Skeletal muscle tissue (tissue), 4 donors: ENCODE data around the gene ZFP36L2. TPM values are rescaled to one million over a fixed set of nuclear protein-coding genes. Genes with fewer than 3 reads are reported as not detected.

Source experiments
- H3K27ac ChIP-seq: one replicate; pipeline ENCODE4 v1.7.0; 2013; ENCODE audit warnings: mild to moderate bottlenecking, low read depth, low read length, inconsistent platforms
- H3K27me3 ChIP-seq, 3 donors: one replicate each; pipeline ENCODE4 v1.7.0; 2013; ENCODE audit warnings: low read length in 3 of 3; ENCODE audit not compliant: control insufficient read depth in 3 of 3, insufficient read depth in 3 of 3
- H3K36me3 ChIP-seq, 3 donors: one replicate each; pipeline ENCODE4 v1.7.0; 2013; ENCODE audit warnings: low read length in 3 of 3; ENCODE audit not compliant: control insufficient read depth in 3 of 3, insufficient read depth in 3 of 3
- H3K4me1 ChIP-seq, 3 donors: one replicate each; pipeline ENCODE4 v1.7.0; 2013; ENCODE audit warnings: low read length in 3 of 3, mild to moderate bottlenecking in 3 of 3; ENCODE audit not compliant: control insufficient read depth in 3 of 3, insufficient read depth in 3 of 3
- H3K4me3 ChIP-seq, 3 donors: one replicate each; pipeline ENCODE4 v1.7.0; 2013; ENCODE audit warnings: low read length in 3 of 3
- H3K9ac ChIP-seq, 3 donors: one replicate each; pipeline ENCODE4 v1.7.0; 2013; ENCODE audit warnings: low read length in 3 of 3, mild to moderate bottlenecking in 3 of 3, moderate library complexity in 2 of 3, low read depth in 1 of 3
- H3K9me3 ChIP-seq, 3 donors: one replicate each; pipeline ENCODE4 v1.7.0; 2013; ENCODE audit warnings: low read length in 3 of 3; ENCODE audit not compliant: control insufficient read depth in 3 of 3
- total RNA-seq: library from RNA; depleted of rRNA; stranded (reverse); fragments of >200 nt; gene quantifications from one replicate; pipeline ENCODE4 v1.2.3, GENCODE V29; 2014
- donor health status: Osteomylitis.

The ZFP36L2 gene
- total RNA-seq, 1 donor from 2014 or later, result 14.1 TPM

DNA sequence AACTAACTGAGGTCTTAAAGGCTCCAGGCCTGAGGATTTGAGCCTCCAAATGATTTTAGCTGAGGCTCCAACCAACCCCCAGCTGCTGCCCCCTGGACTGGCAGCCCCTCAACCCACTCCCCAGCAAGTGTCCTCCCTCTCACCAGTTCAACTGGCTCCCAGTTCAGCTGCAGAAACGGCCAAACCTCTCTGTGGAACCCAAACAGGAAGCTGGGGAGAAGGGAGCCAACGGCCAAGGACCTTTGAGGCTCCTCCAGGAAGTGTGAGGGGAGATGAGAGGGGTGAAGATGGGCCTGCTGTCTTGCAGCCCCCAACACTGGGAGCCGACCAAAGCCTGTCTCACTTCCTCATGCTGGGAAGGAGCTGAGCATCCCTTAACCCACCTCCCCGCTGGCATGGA, 24.9 kb downstream of the ZFP36L2 start:
- Histone ChIP-seq H3K36me3 (no peaks in the 10 kb centered on the region), H3K27me3 (no peaks in the 10 kb centered on the region), H3K27ac (no peak overlapping the region), H3K4me3 (no peak overlapping the region), H3K4me1 (no peaks in the 10 kb centered on the region), H3K9me3 (no peaks in the 10 kb centered on the region), H3K9ac (no peak overlapping the region)

DNA sequence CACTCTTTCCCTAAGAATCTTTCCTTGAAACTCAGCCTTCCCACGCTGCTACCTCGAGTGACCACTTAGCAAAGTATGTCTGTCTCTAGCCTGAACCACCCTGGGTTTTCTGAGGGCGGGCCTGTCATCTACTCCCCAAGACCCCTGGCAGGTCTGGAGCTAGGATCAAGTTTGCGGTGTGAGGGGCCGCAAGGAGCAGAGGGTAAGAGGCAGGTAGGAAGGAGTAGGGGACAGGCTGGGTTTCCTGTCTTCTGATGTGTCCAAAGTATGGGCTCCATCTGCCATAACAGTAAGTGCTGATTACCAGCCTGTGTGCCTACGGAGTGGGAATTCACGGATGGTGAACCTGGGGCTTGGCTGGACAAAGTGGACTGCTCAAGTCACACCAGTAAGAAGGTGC, 25.4 kb downstream of the ZFP36L2 start:
- H3K36me3 ChIP-seq, result no peaks in the 10 kb centered on the region
- no peak overlapping the region for H3K4me3 ChIP-seq
- H3K9ac ChIP-seq, result no peak overlapping the region
- no peaks in the 10 kb centered on the region for H3K27me3 ChIP-seq
- H3K27ac ChIP-seq, result no peak overlapping the region
- no peaks in the 10 kb centered on the region for H3K9me3 ChIP-seq
- no peaks in the 10 kb centered on the region for H3K4me1 ChIP-seq

DNA sequence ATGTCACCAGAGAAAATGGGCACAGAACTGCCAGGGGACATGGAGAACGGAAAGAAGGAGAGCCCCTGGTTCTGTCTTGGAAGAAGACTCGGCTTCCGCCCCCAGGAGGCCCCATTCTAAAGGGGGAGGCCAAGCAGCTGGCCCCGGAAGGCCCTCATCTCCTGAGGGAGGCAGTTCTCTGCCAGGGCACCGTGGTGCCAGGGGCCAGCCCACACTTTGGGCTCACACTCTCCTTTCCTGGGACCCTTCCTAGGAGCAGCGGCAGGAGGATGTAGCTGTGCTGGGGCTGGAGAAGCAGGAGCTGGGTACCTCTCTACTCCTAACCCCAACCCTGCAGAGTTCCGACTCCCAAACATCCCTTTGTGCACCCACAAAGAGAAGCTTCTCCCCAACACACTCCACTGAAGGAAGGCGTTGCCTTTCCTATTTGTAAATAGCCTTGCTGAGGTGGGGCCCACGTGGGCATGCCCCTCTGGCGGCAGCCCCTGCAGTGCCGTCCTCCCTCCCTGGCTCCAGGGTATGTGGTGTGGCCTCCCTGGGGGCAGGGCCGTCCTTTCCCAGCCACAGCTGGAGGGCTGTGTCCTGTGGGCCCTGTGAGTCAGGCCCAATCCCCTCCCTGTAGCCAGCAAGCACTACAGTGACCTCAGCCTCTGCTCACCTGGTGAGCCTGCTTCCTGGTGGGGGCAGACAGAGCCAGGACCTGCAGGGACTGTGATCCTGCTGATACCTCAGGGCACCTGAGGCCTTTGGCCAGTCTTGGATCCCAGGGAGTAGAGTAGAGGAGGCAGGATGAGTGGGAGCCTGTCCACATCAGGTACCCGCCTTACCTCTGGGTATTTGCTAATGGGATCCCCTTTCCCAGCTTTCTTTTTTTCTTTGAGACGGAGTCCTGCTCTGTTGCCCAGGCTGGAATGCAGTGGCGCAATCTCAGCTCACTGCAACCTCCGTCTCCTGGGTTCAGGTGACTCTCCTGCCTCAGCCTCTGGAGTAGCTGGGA, 26.6 kb downstream of the ZFP36L2 start:
- Histone ChIP-seq H3K9ac (no peak overlapping the region), H3K4me3 (no peak overlapping the region), H3K4me1 (no peaks in the 10 kb centered on the region), H3K27ac (no peak overlapping the region), H3K27me3 (no peaks in the 10 kb centered on the region), H3K36me3 (no peaks in the 10 kb centered on the region), H3K9me3 (no peaks in the 10 kb centered on the region)

DNA sequence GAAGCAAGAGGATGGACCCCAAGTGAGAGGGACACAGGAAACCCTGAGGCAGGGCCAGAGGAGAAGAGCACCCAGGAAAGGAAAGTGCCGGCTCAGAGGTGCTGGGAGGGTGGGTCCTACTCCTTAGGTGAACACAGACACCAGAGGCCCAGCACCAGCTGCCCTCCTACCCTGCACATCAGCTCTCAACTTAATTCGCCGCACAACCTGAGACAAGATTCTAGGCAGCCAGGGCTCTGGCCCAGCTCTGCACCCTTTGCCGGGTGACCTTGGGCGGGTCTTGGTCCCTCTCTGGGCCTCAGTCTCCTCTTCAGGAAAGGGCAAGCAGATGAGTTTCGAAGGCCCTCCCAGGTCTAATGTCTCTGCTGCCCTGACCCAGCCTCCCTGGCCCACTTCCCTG, 28.1 kb downstream of the ZFP36L2 start:
- Histone ChIP-seq H3K36me3 (no peaks in the 10 kb centered on the region), H3K4me3 (no peak overlapping the region), H3K27ac (no peak overlapping the region), H3K9ac (no peak overlapping the region), H3K9me3 (no peaks in the 10 kb centered on the region), H3K4me1 (no peaks in the 10 kb centered on the region), H3K27me3 (no peaks in the 10 kb centered on the region)

DNA sequence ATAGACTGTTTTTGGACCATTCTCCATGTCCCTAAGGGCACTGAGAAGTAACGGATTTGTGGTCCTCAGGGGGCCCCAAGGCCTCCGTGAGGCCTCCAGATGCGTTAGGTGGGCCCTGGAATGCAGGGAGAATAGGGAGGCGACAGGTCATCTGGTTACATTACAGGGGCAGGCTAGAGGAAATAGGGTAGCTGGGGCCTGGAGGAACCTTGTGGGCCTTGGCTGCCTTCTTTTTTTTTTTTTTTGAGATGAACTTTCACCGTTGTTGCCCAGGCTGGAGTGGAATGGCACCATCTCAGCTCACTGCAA, 28.9 kb downstream of the ZFP36L2 start:
- Histone ChIP-seq H3K27me3 (no peaks in the 10 kb centered on the region), H3K9ac (no peak overlapping the region), H3K4me3 (no peak overlapping the region), H3K9me3 (no peaks in the 10 kb centered on the region), H3K27ac (no peak overlapping the region), H3K36me3 (no peaks in the 10 kb centered on the region), H3K4me1 (no peaks in the 10 kb centered on the region)

GRCh38 chr2:43196768-43197587, 29.4 kb downstream of the ZFP36L2 start:
- Histone ChIP-seq H3K36me3 (no peaks in the 10 kb centered on the region), H3K27me3 (no peaks in the 10 kb centered on the region), H3K27ac (no peak overlapping the region), H3K9me3 (no peaks in the 10 kb centered on the region), H3K4me3 (no peak overlapping the region), H3K4me1 (no peaks in the 10 kb centered on the region), H3K9ac (no peak overlapping the region)

- Histone ChIP-seq H3K4me3 (no peak overlapping the region), H3K4me1 (no peaks in the 10 kb centered on the region), H3K36me3 (no peaks in the 10 kb centered on the region), H3K9ac (no peak overlapping the region), H3K27ac (no peak overlapping the region), H3K27me3 (no peaks in the 10 kb centered on the region), H3K9me3 (no peaks in the 10 kb centered on the region)
Observed at GRCh38 chr2:43194121-43194869, 32.1 kb downstream of the ZFP36L2 start.

DNA sequence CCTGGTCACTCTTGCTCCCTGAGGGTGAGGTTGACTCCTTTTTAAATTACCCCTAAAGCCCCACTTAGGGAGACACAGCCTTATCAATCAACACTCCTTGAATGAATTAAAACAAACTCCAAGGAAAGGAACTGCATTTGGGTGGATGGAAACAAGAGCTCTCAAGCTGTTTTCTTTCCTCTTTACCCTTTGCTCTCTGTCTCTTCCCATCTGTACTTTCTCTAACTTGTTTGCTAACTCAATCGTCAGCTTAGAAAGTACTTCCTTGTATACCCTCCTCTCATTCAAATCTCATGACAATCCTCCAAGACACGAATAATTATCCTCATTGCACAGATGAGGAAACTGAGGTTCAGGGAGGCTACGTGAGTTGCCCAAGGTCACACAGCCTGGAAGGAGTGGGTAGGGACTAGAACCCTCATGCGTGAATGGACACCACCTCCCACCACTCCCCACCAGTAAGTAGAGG, 32.7 kb downstream of the ZFP36L2 start:
- H3K27ac ChIP-seq, result no peak overlapping the region

DNA sequence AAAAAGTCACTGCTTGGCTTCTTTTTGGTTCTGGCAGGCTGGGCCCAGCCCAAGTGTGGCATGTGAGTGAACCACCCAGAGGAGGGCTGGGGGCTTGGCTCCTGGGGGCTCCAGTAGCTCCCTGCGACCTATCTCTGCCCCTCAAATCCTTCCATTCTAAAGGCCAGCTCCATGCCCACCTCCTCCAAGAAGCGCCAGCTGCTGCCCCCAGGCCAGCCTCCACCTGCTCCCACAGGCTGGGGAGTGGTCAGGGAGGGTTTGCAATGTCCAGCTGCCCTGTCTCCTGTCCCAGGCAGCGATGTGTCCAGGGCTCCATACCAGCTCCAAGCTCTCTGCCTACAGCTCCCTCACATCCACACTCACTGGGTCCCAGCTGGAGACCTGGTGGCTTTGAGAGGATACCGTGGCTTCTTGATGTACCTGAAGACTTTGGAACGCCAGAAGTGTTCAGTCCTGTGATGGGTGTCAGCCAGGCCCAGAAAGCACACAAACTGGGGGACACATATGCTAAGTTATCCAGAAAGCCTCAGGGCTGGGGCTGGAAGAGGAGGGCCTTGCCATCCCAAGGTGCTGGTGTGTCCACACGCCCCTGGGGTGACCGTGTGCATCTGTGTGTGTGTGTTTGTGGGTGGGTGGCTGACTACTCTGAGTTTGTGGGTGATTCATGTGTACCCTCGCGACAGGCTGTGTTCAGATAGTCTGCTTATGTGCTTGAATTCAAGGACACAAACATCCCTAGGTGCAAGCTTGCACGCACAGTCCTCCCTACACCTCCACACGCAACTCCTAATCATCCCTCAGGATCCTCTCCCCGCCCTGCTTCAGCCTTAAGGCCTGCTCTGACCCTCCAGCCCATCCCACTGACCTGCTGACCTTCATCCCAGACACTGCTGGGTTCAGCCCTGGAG, 33.4 kb downstream of the ZFP36L2 start:
- Histone ChIP-seq H3K27ac (no peak overlapping the region), H3K9ac (no peak overlapping the region), H3K27me3 (no peaks in the 10 kb centered on the region)

More for the DNA sequence above, 32.7 kb downstream of the ZFP36L2 start:
- H3K4me1 ChIP-seq, result no peaks in the 10 kb centered on the region
- no peaks in the 10 kb centered on the region for H3K27me3 ChIP-seq
- no peaks in the 10 kb centered on the region for H3K9me3 ChIP-seq
- H3K9ac ChIP-seq, result no peak overlapping the region
- H3K4me3 ChIP-seq, result no peak overlapping the region
- H3K36me3 ChIP-seq, result no peaks in the 10 kb centered on the region

More for the DNA sequence above, 33.4 kb downstream of the ZFP36L2 start:
- no peaks in the 10 kb centered on the region for H3K36me3 ChIP-seq
- no peak overlapping the region for H3K4me3 ChIP-seq
- no peaks in the 10 kb centered on the region for H3K9me3 ChIP-seq
- no peaks in the 10 kb centered on the region for H3K4me1 ChIP-seq
